Breast epithelium (tissue), 3 donors: Measurements from ENCODE around the gene GRIN2D.

ENCODE experiments used
- POLR2A ChIP-seq: fragments of 450-650 bp; IDR thresholded peaks from one replicate; pipeline ENCODE4 v1.6.1; 2016; ENCODE audit warnings: antibody characterized with exemption, mild to moderate bottlenecking, moderate library complexity
- POLR2AphosphoS5 ChIP-seq, 3 donors: sonication (generic); formaldehyde crosslinking; IDR thresholded peaks; one replicate each; pipeline ENCODE4 v1.6.1; 2017; ENCODE audit warnings: antibody characterized with exemption in 3 of 3

- TF ChIP-seq POLR2AphosphoS5 (IDR thresholded peaks at IDR 0.05) = no peak
- TF ChIP-seq POLR2A = no peak
These were observed 24.0 kb downstream of the GRIN2D start for GRCh38 chr19:48417421-48417820.
